B cell (primary cell): ENCODE measurements around the gene FANCC. TPM values are rescaled to one million over a fixed set of nuclear protein-coding genes. Genes with fewer than 3 reads are reported as not detected.

Source experiments
- ATAC-seq: fragments of 200-7000 bp; cut with Tn5 transposase; one replicate; pipeline ENCODE4 v1.10.0; 2021; ENCODE audit warnings: low read depth, mild to moderate bottlenecking, moderate number of reproducible peaks, moderate library complexity
- CTCF ChIA-PET: fragments of 350-600 bp; sonication (Branson Sonifier 250); formaldehyde crosslinking; loops from one replicate; lab custom pipeline; 2021; ENCODE audit warnings: antibody characterized with exemption, inconsistent platforms; lab: Charles Lee
- POLR2A ChIA-PET: fragments of 350-600 bp; sonication (Branson Sonifier 250); formaldehyde crosslinking; loops from one replicate; lab custom pipeline; 2021; ENCODE audit warnings: antibody characterized with exemption; lab: Charles Lee
- DNase-seq: peaks from one replicate; pipeline ENCODE4 v3.0.0; 2013
- H2AFZ ChIP-seq: 2 replicates; pipeline ENCODE4 v1.6.1; 2012; ENCODE audit warnings: mild to moderate bottlenecking, low read depth, low read length; ENCODE audit not compliant: insufficient read depth, poor library complexity, severe bottlenecking
- H3K27ac ChIP-seq, 2 donors: 1 replicate in 1 of 2; 2 replicates in 1 of 2; pipeline ENCODE4 v1.5.1; 2012 to 2013; ENCODE audit warnings: low read length in 2 of 2, mild to moderate bottlenecking in 2 of 2, moderate library complexity in 1 of 2
- H3K27me3 ChIP-seq, 4 experiments: fragments of 200-600 bp in 1 of 4; sonication (generic) in 1 of 4; replicated peaks in 1 of 4; 1 replicate in 2 of 4; 2 replicates in 2 of 4; pipeline versions ENCODE4 v1.6.1 to v1.7.0; 2013 to 2016; ENCODE audit warnings: low read length in 3 of 4, mild to moderate bottlenecking in 2 of 4, mixed read lengths in 1 of 4, moderate library complexity in 1 of 4; ENCODE audit not compliant: insufficient read depth in 4 of 4, control insufficient read depth in 3 of 4; ENCODE audit errors: control extremely low read depth in 1 of 4
- H3K36me3 ChIP-seq, 2 experiments: replicated peaks in 1 of 2; 1 replicate in 1 of 2; 2 replicates in 1 of 2; pipeline versions ENCODE4 v1.6.1 to v1.7.1; 2013; ENCODE audit warnings: low read length in 1 of 2; ENCODE audit not compliant: insufficient read depth in 2 of 2, control insufficient read depth in 1 of 2; ENCODE audit errors: control extremely low read depth in 1 of 2, extremely low read depth in 1 of 2
- H3K4me1 ChIP-seq, 2 donors: fragments of 200-600 bp in 1 of 2; sonication (generic) in 1 of 2; 1 replicate in 1 of 2; 2 replicates in 1 of 2; pipeline versions ENCODE4 v1.5.1 to v1.6.1; 2013 to 2017; ENCODE audit warnings: low read length in 2 of 2; ENCODE audit not compliant: control insufficient read depth in 2 of 2, insufficient read depth in 2 of 2
- H3K4me2 ChIP-seq: replicated peaks from 2 replicates; pipeline ENCODE3; 2012; ENCODE audit warnings: mild to moderate bottlenecking, low read depth, low read length; ENCODE audit not compliant: poor library complexity, severe bottlenecking
- H3K4me3 ChIP-seq, 5 experiments: fragments of 200-600 bp in 1 of 5; sonication (generic) in 1 of 5; 1 replicate in 3 of 5; 2 replicates in 2 of 5; pipeline versions ENCODE4 v1.5.1 to v1.7.0; 2011 to 2016; ENCODE audit warnings: low read length in 4 of 5, mild to moderate bottlenecking in 4 of 5, low read depth in 2 of 5, control low read depth in 1 of 5, moderate library complexity in 1 of 5; ENCODE audit not compliant: insufficient read depth in 1 of 5; ENCODE audit errors: control extremely low read depth in 1 of 5, extremely low read depth in 1 of 5
- H3K79me2 ChIP-seq: fragments of 200-600 bp; sonication (generic); one replicate; pipeline ENCODE4 v1.6.0; 2016; ENCODE audit warnings: low read length; ENCODE audit not compliant: control insufficient read depth, insufficient read depth
- H3K9ac ChIP-seq: fragments of 200-600 bp; sonication (generic); 2 replicates; pipeline ENCODE4 v1.6.1; 2017; ENCODE audit warnings: mild to moderate bottlenecking, low read length, moderate library complexity
- H3K9me3 ChIP-seq, 3 donors: one replicate each; pipeline versions ENCODE4 v1.6.1 to v1.7.1; 2013; ENCODE audit warnings: low read length in 2 of 3; ENCODE audit not compliant: control insufficient read depth in 2 of 3, insufficient read depth in 1 of 3; ENCODE audit errors: control extremely low read depth in 1 of 3
- H4K20me1 ChIP-seq: 2 replicates; pipeline ENCODE4 v1.6.0; 2012; ENCODE audit warnings: mild to moderate bottlenecking, low read length; ENCODE audit not compliant: insufficient read depth, control insufficient read depth, poor library complexity, severe bottlenecking
- H3K27ac Mint-ChIP-seq: one replicate; pipeline ENCODE4 v1.8.0; 2021; ENCODE audit warnings: mixed read lengths
- H3K27me3 Mint-ChIP-seq: one replicate; pipeline ENCODE4 v1.8.0; 2021; ENCODE audit warnings: mixed read lengths
- H3K4me1 Mint-ChIP-seq: one replicate; pipeline ENCODE4 v1.8.0; 2021; ENCODE audit warnings: mixed read lengths
- H3K4me3 Mint-ChIP-seq: one replicate; pipeline ENCODE4 v1.8.0; 2021; ENCODE audit warnings: mixed read lengths
- H3K9me3 Mint-ChIP-seq: one replicate; pipeline ENCODE4 v1.8.0; 2022; ENCODE audit warnings: mixed read lengths; ENCODE audit not compliant: insufficient read depth
- CTCF ChIP-seq: fragments of 200-600 bp; IDR thresholded peaks from one replicate; pipeline ENCODE4 v1.8.0; 2022; ENCODE audit warnings: antibody characterized with exemption, mild to moderate bottlenecking
- EZH2 ChIP-seq: IDR thresholded peaks from 2 replicates; pipeline ENCODE4 v1.6.1; 2012; ENCODE audit warnings: borderline replicate concordance, low read depth, mild to moderate bottlenecking, moderate library complexity, low read length; ENCODE audit not compliant: insufficient read depth, poor library complexity, severe bottlenecking
- WGBS: methylation state at CpG from one replicate; pipeline ENCODE4 v1.1.5; 2013; ENCODE audit warnings: missing lambda C conversion rate; ENCODE audit not compliant: insufficient coverage; 5-methylcytosine and 5-hydroxymethylcytosine counted together
- intact Hi-C: fragments of 100-400 bp; cut with micrococcal nuclease; formaldehyde crosslinking; loops from one replicate; pipeline ENCODE4 v1.10.0; 2022
- polyA plus RNA-seq: library from polyadenylated mRNA; depleted of rRNA; stranded (reverse); fragments of >200 nt; gene quantifications from 2 replicates; pipeline ENCODE4 v1.2.3, GENCODE V29; 2012
- total RNA-seq, 2 donors: library from RNA; stranded (reverse); fragments of 120-200 nt in 1 of 2; gene quantifications; 1 replicate in 1 of 2; 2 replicates in 1 of 2; pipeline versions ENCODE4 v1.2.3 to v1.2.4, GENCODE V29; 2013 to 2022

Gene FANCC
- total and polyA plus RNA-seq, 2 donors (not counting 1 experiment from before 2014, with no cell fraction given): 1.8 to 11.1 TPM

- CTCF ChIA-PET: no interaction called here
- WGBS: 95% methylated on average over 5 of the region's 5 CpGs
- no peaks in the 10 kb centered on the region for H4K20me1 ChIP-seq
These were observed 245.6 kb downstream of the FANCC start for GRCh38 chr9:95071925-95072324.

GRCh38 chr9:95071450-95071849, 246.1 kb downstream of the FANCC start:
- no peak for TF ChIP-seq EZH2
- no peak for TF ChIP-seq CTCF
- Histone ChIP-seq H4K20me1 (no peaks in the 10 kb centered on the region), H3K9me3 (no peaks in the 10 kb centered on the region), H3K4me3 (no peak overlapping the region), H2AFZ (no peak overlapping the region), H3K4me1 (no peaks in the 10 kb centered on the region), H3K27me3 (no peaks in the 10 kb centered on the region), H3K79me2 (no peaks in the 10 kb centered on the region), H3K27ac (no peak overlapping the region), H3K4me2 (no peak overlapping the region), H3K36me3 (no peaks in the 10 kb centered on the region), H3K9ac (no peak overlapping the region)
- 98% methylated on average over 5 of the region's 5 CpGs for WGBS
- Mint-ChIP-seq H3K9me3 (no peaks in the 10 kb centered on the region), H3K4me3 (no peak overlapping the region), H3K27ac (no peak overlapping the region), H3K27me3 (no peaks in the 10 kb centered on the region), H3K4me1 (no peaks in the 10 kb centered on the region)
- ATAC-seq (no peak), DNase-seq (no peak)
- ChIA-PET CTCF (no interaction called here), POLR2A (no interaction called here)
- intact Hi-C loops: no loop called here

More at GRCh38 chr9:95071925-95072324, 245.6 kb downstream of the FANCC start:
- no peak overlapping the region for H3K4me3 Mint-ChIP-seq
- no peak overlapping the region for H3K27ac Mint-ChIP-seq
- Histone ChIP-seq H3K4me1 (no peaks in the 10 kb centered on the region), H3K36me3 (no peaks in the 10 kb centered on the region), H3K79me2 (no peaks in the 10 kb centered on the region), H3K9me3 (no peaks in the 10 kb centered on the region), H3K4me2 (no peak overlapping the region), H3K27ac (no peak overlapping the region), H3K9ac (no peak overlapping the region), H3K4me3 (no peak overlapping the region), H3K27me3 (no peaks in the 10 kb centered on the region), H2AFZ (no peak overlapping the region)
- no peak for ATAC-seq
- no peaks in the 10 kb centered on the region for H3K27me3 Mint-ChIP-seq
- H3K4me1 Mint-ChIP-seq: no peaks in the 10 kb centered on the region
- TF ChIP-seq CTCF: no peak
- no peak for TF ChIP-seq EZH2
- POLR2A ChIA-PET: no interaction called here
- no peaks in the 10 kb centered on the region for H3K9me3 Mint-ChIP-seq
- no peak for DNase-seq
- intact Hi-C loops: no loop called here
